B cell (primary cell): Measurements from ENCODE around the gene PSAP. TPM values are rescaled to one million over a fixed set of nuclear protein-coding genes. Genes with fewer than 3 reads are reported as not detected.

Source experiments
- ATAC-seq: fragments of 200-7000 bp; cut with Tn5 transposase; one replicate; pipeline ENCODE4 v1.10.0; 2021; ENCODE audit warnings: low read depth, mild to moderate bottlenecking, moderate number of reproducible peaks, moderate library complexity
- CTCF ChIA-PET: fragments of 350-600 bp; sonication (Branson Sonifier 250); formaldehyde crosslinking; loops from one replicate; lab custom pipeline; 2021; ENCODE audit warnings: antibody characterized with exemption, inconsistent platforms; lab: Charles Lee
- POLR2A ChIA-PET: fragments of 350-600 bp; sonication (Branson Sonifier 250); formaldehyde crosslinking; loops from one replicate; lab custom pipeline; 2021; ENCODE audit warnings: antibody characterized with exemption; lab: Charles Lee
- DNase-seq: peaks from one replicate; pipeline ENCODE4 v3.0.0; 2013
- H2AFZ ChIP-seq: 2 replicates; pipeline ENCODE4 v1.6.1; 2012; ENCODE audit warnings: mild to moderate bottlenecking, low read depth, low read length; ENCODE audit not compliant: insufficient read depth, poor library complexity, severe bottlenecking
- H3K27ac ChIP-seq, 2 donors: 1 replicate in 1 of 2; 2 replicates in 1 of 2; pipeline ENCODE4 v1.5.1; 2012 to 2013; ENCODE audit warnings: low read length in 2 of 2, mild to moderate bottlenecking in 2 of 2, moderate library complexity in 1 of 2
- H3K27me3 ChIP-seq, 4 experiments: fragments of 200-600 bp in 1 of 4; sonication (generic) in 1 of 4; replicated peaks in 1 of 4; 1 replicate in 2 of 4; 2 replicates in 2 of 4; pipeline versions ENCODE4 v1.6.1 to v1.7.0; 2013 to 2016; ENCODE audit warnings: low read length in 3 of 4, mild to moderate bottlenecking in 2 of 4, mixed read lengths in 1 of 4, moderate library complexity in 1 of 4; ENCODE audit not compliant: insufficient read depth in 4 of 4, control insufficient read depth in 3 of 4; ENCODE audit errors: control extremely low read depth in 1 of 4
- H3K36me3 ChIP-seq, 2 experiments: replicated peaks in 1 of 2; 1 replicate in 1 of 2; 2 replicates in 1 of 2; pipeline versions ENCODE4 v1.6.1 to v1.7.1; 2013; ENCODE audit warnings: low read length in 1 of 2; ENCODE audit not compliant: insufficient read depth in 2 of 2, control insufficient read depth in 1 of 2; ENCODE audit errors: control extremely low read depth in 1 of 2, extremely low read depth in 1 of 2
- H3K4me1 ChIP-seq, 2 donors: fragments of 200-600 bp in 1 of 2; sonication (generic) in 1 of 2; 1 replicate in 1 of 2; 2 replicates in 1 of 2; pipeline versions ENCODE4 v1.5.1 to v1.6.1; 2013 to 2017; ENCODE audit warnings: low read length in 2 of 2; ENCODE audit not compliant: control insufficient read depth in 2 of 2, insufficient read depth in 2 of 2
- H3K4me2 ChIP-seq: replicated peaks from 2 replicates; pipeline ENCODE3; 2012; ENCODE audit warnings: mild to moderate bottlenecking, low read depth, low read length; ENCODE audit not compliant: poor library complexity, severe bottlenecking
- H3K4me3 ChIP-seq, 5 experiments: fragments of 200-600 bp in 1 of 5; sonication (generic) in 1 of 5; 1 replicate in 3 of 5; 2 replicates in 2 of 5; pipeline versions ENCODE4 v1.5.1 to v1.7.0; 2011 to 2016; ENCODE audit warnings: low read length in 4 of 5, mild to moderate bottlenecking in 4 of 5, low read depth in 2 of 5, control low read depth in 1 of 5, moderate library complexity in 1 of 5; ENCODE audit not compliant: insufficient read depth in 1 of 5; ENCODE audit errors: control extremely low read depth in 1 of 5, extremely low read depth in 1 of 5
- H3K79me2 ChIP-seq: fragments of 200-600 bp; sonication (generic); one replicate; pipeline ENCODE4 v1.6.0; 2016; ENCODE audit warnings: low read length; ENCODE audit not compliant: control insufficient read depth, insufficient read depth
- H3K9ac ChIP-seq: fragments of 200-600 bp; sonication (generic); 2 replicates; pipeline ENCODE4 v1.6.1; 2017; ENCODE audit warnings: mild to moderate bottlenecking, low read length, moderate library complexity
- H3K9me3 ChIP-seq, 3 donors: one replicate each; pipeline versions ENCODE4 v1.6.1 to v1.7.1; 2013; ENCODE audit warnings: low read length in 2 of 3; ENCODE audit not compliant: control insufficient read depth in 2 of 3, insufficient read depth in 1 of 3; ENCODE audit errors: control extremely low read depth in 1 of 3
- H4K20me1 ChIP-seq: 2 replicates; pipeline ENCODE4 v1.6.0; 2012; ENCODE audit warnings: mild to moderate bottlenecking, low read length; ENCODE audit not compliant: insufficient read depth, control insufficient read depth, poor library complexity, severe bottlenecking
- H3K27ac Mint-ChIP-seq: one replicate; pipeline ENCODE4 v1.8.0; 2021; ENCODE audit warnings: mixed read lengths
- H3K27me3 Mint-ChIP-seq: one replicate; pipeline ENCODE4 v1.8.0; 2021; ENCODE audit warnings: mixed read lengths
- H3K4me1 Mint-ChIP-seq: one replicate; pipeline ENCODE4 v1.8.0; 2021; ENCODE audit warnings: mixed read lengths
- H3K4me3 Mint-ChIP-seq: one replicate; pipeline ENCODE4 v1.8.0; 2021; ENCODE audit warnings: mixed read lengths
- H3K9me3 Mint-ChIP-seq: one replicate; pipeline ENCODE4 v1.8.0; 2022; ENCODE audit warnings: mixed read lengths; ENCODE audit not compliant: insufficient read depth
- CTCF ChIP-seq: fragments of 200-600 bp; IDR thresholded peaks from one replicate; pipeline ENCODE4 v1.8.0; 2022; ENCODE audit warnings: antibody characterized with exemption, mild to moderate bottlenecking
- EZH2 ChIP-seq: IDR thresholded peaks from 2 replicates; pipeline ENCODE4 v1.6.1; 2012; ENCODE audit warnings: borderline replicate concordance, low read depth, mild to moderate bottlenecking, moderate library complexity, low read length; ENCODE audit not compliant: insufficient read depth, poor library complexity, severe bottlenecking
- WGBS: methylation state at CpG from one replicate; pipeline ENCODE4 v1.1.5; 2013; ENCODE audit warnings: missing lambda C conversion rate; ENCODE audit not compliant: insufficient coverage; 5-methylcytosine and 5-hydroxymethylcytosine counted together
- intact Hi-C: fragments of 100-400 bp; cut with micrococcal nuclease; formaldehyde crosslinking; loops from one replicate; pipeline ENCODE4 v1.10.0; 2022
- polyA plus RNA-seq: library from polyadenylated mRNA; depleted of rRNA; stranded (reverse); fragments of >200 nt; gene quantifications from 2 replicates; pipeline ENCODE4 v1.2.3, GENCODE V29; 2012
- total RNA-seq, 2 donors: library from RNA; stranded (reverse); fragments of 120-200 nt in 1 of 2; gene quantifications; 1 replicate in 1 of 2; 2 replicates in 1 of 2; pipeline versions ENCODE4 v1.2.3 to v1.2.4, GENCODE V29; 2013 to 2022

Gene PSAP
- total and polyA plus RNA-seq, 2 donors (not counting 1 experiment from before 2014, with no cell fraction given) = 206 to 509 TPM

- H3K4me1 ChIP-seq = peaks cover 33 to 40% of the 10 kb centered on the region in 2 donors
- H3K27me3 Mint-ChIP-seq = no peaks in the 10 kb centered on the region
These were observed 37.8 kb upstream of the PSAP start for GRCh38 chr10:71888623-71889387.

More at GRCh38 chr10:71888623-71889387, 37.8 kb upstream of the PSAP start:
- Histone ChIP-seq H3K4me2 (peak overlapping the region; percentile 92), H3K9ac (peak overlapping the region; percentile 67), H3K36me3 (no peaks in the 10 kb centered on the region), H3K4me3 (peak overlapping the region; percentile 36 to 66 (median 54)), H3K9me3 (no peaks in the 10 kb centered on the region), H3K27ac (peak overlapping the region; percentile 71 to 77), H3K79me2 (no peaks in the 10 kb centered on the region), H2AFZ (peak overlapping the region; percentile 70), H3K27me3 (no peaks in the 10 kb centered on the region), H4K20me1 (no peaks in the 10 kb centered on the region)
- Mint-ChIP-seq H3K27ac (peak overlapping the region; percentile 92), H3K9me3 (no peaks in the 10 kb centered on the region), H3K4me3 (peak overlapping the region; percentile 87), H3K4me1 (peaks cover 36% of the 10 kb centered on the region)
- POLR2A ChIA-PET = interaction anchor here (0.6 to 1.9 kb wide), 4 partner anchors 10 to 67 kb away, joined by 3 to 8 read pairs (median 4); no protein-coding TSS in a partner anchor
- peak; percentile 16 for TF ChIP-seq CTCF
- TF ChIP-seq EZH2 = no peak
- under 1% methylated on average over 40 of the region's 48 CpGs for WGBS
- intact Hi-C loops = loop anchor here (1.0 to 2.0 kb wide), 5 partner anchors 11 to 120 kb away; partner anchors contain the start of gene PSAP
- peak; percentile 95 for ATAC-seq
- peak; percentile 96 for DNase-seq
- CTCF ChIA-PET = interaction anchor here (0.8 to 11.5 kb wide), 7 partner anchors 8 to 116 kb away, joined by 3 to 236 read pairs (median 3); partner anchors contain the start of genes PSAP and VSIR
